HepG2 (cell line): ENCODE data around the gene TBC1D22A. TPM values are rescaled to one million over a fixed set of nuclear protein-coding genes. Genes with fewer than 3 reads are reported as not detected.

Source experiments
- ATAC-seq: fragments of 200-7000 bp; cut with Tn5 transposase; 3 replicates; pipeline ENCODE4 v1.9.1; 2020; ENCODE audit warnings: mild to moderate bottlenecking, moderate library complexity
- BruUV-seq: library from RNA; stranded (reverse); fragments of 400-500 nt; replicated peaks from 2 replicates; lab custom pipeline; 2021; lab: Mats Ljungman, UMichigan
- CTCF ChIA-PET: fragments of 300-600 bp; formaldehyde crosslinking; extraction: SDS; loops from one replicate; lab custom pipeline; 2021; ENCODE audit warnings: low total read pairs, inconsistent platforms, low intra/inter-chr PET ratio; lab: Yijun Ruan, JAX
- POLR2A ChIA-PET: fragments of 350-600 bp; sonication (Branson Sonifier 250); formaldehyde crosslinking; loops from one replicate; lab custom pipeline; 2020; ENCODE audit warnings: antibody characterized with exemption, inconsistent platforms; lab: Yijun Ruan, JAX
- DNase-seq: peaks from one replicate; pipeline ENCODE4 v3.0.0-alpha.2; 2015; ENCODE audit warnings: low spot score
- FAIRE-seq: peaks from 3 replicates; lab custom pipeline; 2011; peaks lifted over from hg19 to GRCh38; lab: Jason Lieb, UNC
- H2AFZ ChIP-seq: one replicate; pipeline ENCODE4 v1.6.1; 2011; ENCODE audit warnings: low read length, inconsistent platforms
- H3K27ac ChIP-seq: fragments of 300-600 bp; 3 replicates; pipeline ENCODE4 v1.8.0; 2011; ENCODE audit warnings: mixed run types, mild to moderate bottlenecking, mixed read lengths, low read length, inconsistent platforms; ENCODE audit not compliant: insufficient read depth; ENCODE audit errors: extremely low read length
- H3K27me3 ChIP-seq, 2 experiments: fragments of 200-600 bp in 1 of 2; 2 replicates in 1 of 2; 3 replicates in 1 of 2; pipeline versions ENCODE4 v1.6.0 to v1.8.0; 2011; ENCODE audit warnings: low read length in 2 of 2, mild to moderate bottlenecking in 2 of 2, moderate library complexity in 2 of 2, inconsistent platforms in 1 of 2; ENCODE audit not compliant: insufficient read depth in 2 of 2, control insufficient read depth in 1 of 2
- H3K36me3 ChIP-seq, 2 experiments: fragments of 200-600 bp in 1 of 2; replicated peaks in 1 of 2; 2 replicates in 1 of 2; 3 replicates in 1 of 2; pipeline versions ENCODE4 v1.5.1 to v1.8.0; 2011; ENCODE audit warnings: low read length in 2 of 2, inconsistent platforms in 1 of 2; ENCODE audit not compliant: insufficient read depth in 2 of 2, control insufficient read depth in 1 of 2
- H3K4me1 ChIP-seq: 2 replicates; pipeline ENCODE4 v1.5.1; 2012; ENCODE audit warnings: low read length, inconsistent platforms; ENCODE audit not compliant: insufficient read depth
- H3K4me2 ChIP-seq: 2 replicates; pipeline ENCODE4 v1.6.0; 2011; ENCODE audit warnings: low read depth, low read length, inconsistent platforms
- H3K4me3 ChIP-seq, 3 experiments: fragments of 200-600 bp in 1 of 3; sonication (generic), shearing (Covaris generic) in 1 of 3; replicated peaks in 1 of 3; 2 replicates each; pipeline ENCODE4 v1.5.1; 2011 to 2016; ENCODE audit warnings: low read length in 3 of 3, inconsistent platforms in 2 of 3, low read depth in 2 of 3, mild to moderate bottlenecking in 2 of 3, control low read depth in 1 of 3, mixed read lengths in 1 of 3; ENCODE audit not compliant: insufficient read depth in 1 of 3
- H3K79me2 ChIP-seq: one replicate; pipeline ENCODE4 v1.6.1; 2011; ENCODE audit warnings: low read length, inconsistent platforms; ENCODE audit not compliant: insufficient read depth
- H3K9ac ChIP-seq: 2 replicates; pipeline ENCODE4 v1.6.0; 2011; ENCODE audit warnings: mild to moderate bottlenecking, low read depth, low read length, inconsistent platforms; ENCODE audit not compliant: insufficient read depth
- H3K9me3 ChIP-seq: 2 replicates; pipeline ENCODE4 v1.5.1; 2012; ENCODE audit warnings: mild to moderate bottlenecking, low read length
- H4K20me1 ChIP-seq: 2 replicates; pipeline ENCODE4 v1.6.0; 2011; ENCODE audit warnings: inconsistent platforms, mild to moderate bottlenecking, low read length, moderate library complexity; ENCODE audit not compliant: insufficient read depth
- ARNT2 ChIP-seq: sonication (generic); formaldehyde crosslinking; IDR thresholded peaks from 2 replicates; pipeline ENCODE4 v1.8.0; 2022; ENCODE audit warnings: mild to moderate bottlenecking, low read depth, missing genetic modification reagents, moderate library complexity
- CENPX ChIP-seq: sonication (generic); formaldehyde crosslinking; IDR thresholded peaks from 2 replicates; pipeline ENCODE4 v1.9.0; 2021; ENCODE audit warnings: mild to moderate bottlenecking, missing genetic modification reagents, moderate library complexity
- EP300 ChIP-seq, 3 experiments: sonication (generic) in 1 of 3; formaldehyde crosslinking in 1 of 3; IDR thresholded peaks; 2 replicates each; pipeline versions ENCODE4 v1.5.1 to v1.6.1; 2011 to 2020; ENCODE audit warnings: low read depth in 2 of 3, low read length in 2 of 3, borderline replicate concordance in 1 of 3, improper control_type of control experiment in 1 of 3, mild to moderate bottlenecking in 1 of 3, missing genetic modification reagents in 1 of 3, moderate library complexity in 1 of 3
- NFRKB ChIP-seq: fragments of 450-650 bp; IDR thresholded peaks from 2 replicates; pipeline ENCODE4 v1.6.1; 2017
- PAX8 ChIP-seq: sonication (generic); formaldehyde crosslinking; IDR thresholded peaks from 2 replicates; pipeline ENCODE4 v1.8.0; 2022; ENCODE audit warnings: mild to moderate bottlenecking, missing genetic modification reagents, borderline replicate concordance
- REPIN1 ChIP-seq: sonication (generic); formaldehyde crosslinking; IDR thresholded peaks from 2 replicates; pipeline ENCODE4 v1.8.0; 2022; ENCODE audit warnings: missing genetic modification reagents, low read depth, mild to moderate bottlenecking, borderline replicate concordance
- SIN3B ChIP-seq: fragments of 150-350 bp; IDR thresholded peaks from 2 replicates; pipeline ENCODE4 v1.6.1; 2014; ENCODE audit warnings: low read length
- TAF15 ChIP-seq: fragments of 200-400 bp; formaldehyde crosslinking; IDR thresholded peaks from one replicate; pipeline ENCODE4 v1.6.1; 2018; ENCODE audit warnings: mild to moderate bottlenecking, low read depth, low read length; ENCODE audit not compliant: poor library complexity, severe bottlenecking
- THAP7 ChIP-seq: sonication (generic); formaldehyde crosslinking; IDR thresholded peaks from 2 replicates; pipeline ENCODE4 v1.8.1; 2023; ENCODE audit warnings: mild to moderate bottlenecking, missing genetic modification reagents
- TOE1 ChIP-seq: sonication (generic); formaldehyde crosslinking; IDR thresholded peaks from 2 replicates; pipeline ENCODE4 v1.4.0; 2020; ENCODE audit warnings: mild to moderate bottlenecking, missing genetic modification reagents
- ZBTB46 ChIP-seq: sonication (generic); formaldehyde crosslinking; IDR thresholded peaks from 2 replicates; pipeline ENCODE4 v1.4.0; 2020; ENCODE audit warnings: mild to moderate bottlenecking, missing genetic modification reagents, borderline replicate concordance
- ZC3H4 ChIP-seq: sonication (generic); formaldehyde crosslinking; IDR thresholded peaks from 2 replicates; pipeline ENCODE4 v1.4.0; 2020; ENCODE audit warnings: missing genetic modification reagents, borderline replicate concordance
- ZNF629 ChIP-seq: sonication (generic); formaldehyde crosslinking; conservative IDR thresholded peaks from 2 replicates; pipeline ENCODE4 v1.5.0; 2020; ENCODE audit warnings: missing genetic modification reagents
- ZNF687 ChIP-seq: sonication (generic); formaldehyde crosslinking; IDR thresholded peaks from 2 replicates; pipeline ENCODE4 v1.5.1; 2020; ENCODE audit warnings: mild to moderate bottlenecking, missing genetic modification reagents, moderate library complexity
- ZNF713 ChIP-seq: sonication (generic); formaldehyde crosslinking; IDR thresholded peaks from 2 replicates; pipeline ENCODE4 v1.4.0; 2020; ENCODE audit warnings: mild to moderate bottlenecking, missing genetic modification reagents
- ZNF773 ChIP-seq: sonication (generic); formaldehyde crosslinking; IDR thresholded peaks from 2 replicates; pipeline ENCODE4 v1.4.0; 2020; ENCODE audit warnings: missing genetic modification reagents, borderline replicate concordance
- ZSCAN30 ChIP-seq: sonication (generic); formaldehyde crosslinking; IDR thresholded peaks from 2 replicates; pipeline ENCODE4 v1.5.0; 2020; ENCODE audit warnings: mild to moderate bottlenecking, missing genetic modification reagents
- WGBS: methylation state at CpG from one replicate; pipeline ENCODE4 v1.1.6; 2017; ENCODE audit warnings: low lambda C conversion rate; 5-methylcytosine and 5-hydroxymethylcytosine counted together
- in situ Hi-C: cut with HindIII; loops from 2 replicates; pipeline ENCODE4 v1.10.0; 2017; ENCODE audit warnings: low pct_unique_long_range_greater_than_20kb; ENCODE audit not compliant: extremely low pct_ligation_motif_present
- intact Hi-C: fragments of 100-400 bp; cut with micrococcal nuclease; formaldehyde crosslinking; loops from one replicate; pipeline ENCODE4 v1.10.0; 2022; ENCODE audit not compliant: unreplicated experiment
- polyA plus RNA-seq, 8 experiments: library from polyadenylated mRNA; depleted of rRNA in 3 of 8; stranded (reverse) in 7 of 8; unstranded in 1 of 8; fragments of >200 nt; fragmentation: Illumina TruSeq in 4 of 8; extraction: Trizol in 4 of 8; gene quantifications; 2 replicates each; pipeline versions ENCODE4 v1.2.1 to v1.2.3, GENCODE V29; 2011 to 2016; ENCODE audit warnings: low read depth in 4 of 8, missing spikeins in 1 of 8, mixed read lengths in 1 of 8; ENCODE audit not compliant: insufficient read depth in 1 of 8
- total RNA-seq, 5 experiments: library from RNA; depleted of rRNA; stranded (reverse); fragments of >200 nt; fragmentation: Illumina TruSeq; extraction: Trizol; gene quantifications; 2 replicates each; pipeline ENCODE4 v1.2.3, GENCODE V29; 2016; ENCODE audit warnings: low read depth in 1 of 5

The TBC1D22A gene
- total and polyA plus RNA-seq, 2 of the 13 experiments (the other 11 are each of a cell fraction or from before 2014, with no cell fraction given) = 17.3 to 18.0 TPM

- intact Hi-C loops = no loop called here
- Histone ChIP-seq H3K27ac (no peak overlapping the region), H3K9me3 (no peaks in the 10 kb centered on the region), H3K79me2 (no peaks in the 10 kb centered on the region), H4K20me1 (peaks cover 4% of the 10 kb centered on the region; the same call in 1 of the 2 replicates), H3K9ac (no peak overlapping the region), H3K4me1 (no peaks in the 10 kb centered on the region), H2AFZ (no peak overlapping the region), H3K4me2 (no peak overlapping the region), H3K4me3 (no peak overlapping the region), H3K27me3 (peaks cover 14 to 86% of the 10 kb centered on the region in 2 experiments; a peak in 4 of 5 replicates), H3K36me3 (no peaks in the 10 kb centered on the region)
- ChIA-PET CTCF (no interaction called here), POLR2A (no interaction called here)
- ATAC-seq (peak; percentile 10; the same call in 1 of the 3 replicates), DNase-seq (no peak), FAIRE-seq (no peak)
- BruUV-seq = no TSS peak
- WGBS = 10% methylated on average over 2 of the region's 16 CpGs
- in situ Hi-C loops = loop anchor here (25.0 kb wide), 1 partner anchor 1284 kb away; a partner anchor contains a TSS
- TF ChIP-seq REPIN1 (no peak), EP300 (IDR thresholded peaks at IDR 0.05; ENCODE audit: low read depth in 2 of 2, low read length in 2 of 2) (no peak), EP300 (CRISPR knock-in tag; IDR thresholded peaks at IDR 0.05; ENCODE audit: borderline replicate concordance) (no peak), ZNF629 (CRISPR knock-in tag) (no peak), ZNF773 (CRISPR knock-in tag) (no peak), THAP7 (no peak), TOE1 (CRISPR knock-in tag) (no peak), PAX8 (CRISPR knock-in tag) (no peak), NFRKB (no peak), ZC3H4 (CRISPR knock-in tag) (no peak), ZBTB46 (no peak), TAF15 (no peak), SIN3B (no peak), ARNT2 (CRISPR knock-in tag) (no peak), ZNF687 (CRISPR knock-in tag) (no peak), CENPX (CRISPR knock-in tag) (no peak), ZNF713 (CRISPR knock-in tag) (no peak), ZSCAN30 (no peak)
These were observed 440.5 kb downstream of the TBC1D22A start for GRCh38 chr22:47202819-47203553.
